GM10266 (cell line): ENCODE data around the gene FBXW11.
"Not testable (repeated sequence)": the region's sequence is repeated elsewhere in the genome, so short reads cannot be mapped to it uniquely, and the experiment has no call there.

Source experiments
- DNase-seq: peaks from one replicate; pipeline ENCODE4 v3.0.0; 2012; ENCODE audit errors: extremely low spot score
- CTCF ChIP-seq: IDR thresholded peaks from 2 replicates; pipeline ENCODE4 v1.5.1; 2012; ENCODE audit warnings: mild to moderate bottlenecking, low read depth; ENCODE audit not compliant: control insufficient read depth, insufficient read depth; ENCODE audit errors: missing control alignments

Gene FBXW11

GRCh38 chr5:171978016-171978415, 28.4 kb downstream of the FBXW11 start:
- DNase-seq: no peak
- TF ChIP-seq CTCF: no peak

DNA sequence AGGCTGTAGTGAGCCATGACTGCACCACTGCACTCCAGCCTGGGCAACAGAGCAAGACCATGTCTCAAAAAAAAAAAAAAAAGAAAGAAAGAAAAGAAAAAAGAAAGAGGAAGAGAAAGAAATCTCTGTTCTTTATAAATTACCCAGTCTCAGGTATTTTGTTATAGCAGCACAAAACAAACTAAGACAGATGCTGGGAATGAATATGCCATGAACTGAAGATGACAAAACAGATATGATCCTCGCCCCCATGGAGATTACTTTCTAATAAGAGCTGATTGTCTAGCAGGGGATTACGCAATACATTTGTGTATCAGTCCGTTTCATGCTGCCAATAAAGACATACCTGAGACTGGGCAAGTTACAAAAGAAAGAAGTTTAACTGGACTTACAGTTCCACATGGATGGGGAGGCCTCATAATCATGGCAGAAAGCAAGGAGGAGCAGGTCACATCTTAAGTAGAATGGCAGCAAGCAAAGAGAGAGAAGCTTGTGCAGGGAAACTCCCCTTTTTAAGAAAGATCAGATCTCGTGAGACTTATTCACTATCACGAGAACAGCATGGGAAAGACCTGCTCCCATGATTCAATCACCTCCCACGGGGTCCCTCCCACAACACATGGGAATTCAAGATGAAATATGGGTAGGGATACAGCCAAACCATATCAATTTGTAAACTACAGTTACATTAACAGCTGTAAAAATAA, 29.0 kb downstream of the FBXW11 start:
- DNase-seq: not testable (repeated sequence)

GRCh38 chr5:171975877-171976667, 30.4 kb downstream of the FBXW11 start:
- no peak for DNase-seq
- TF ChIP-seq CTCF: no peak

- DNase-seq: no peak
- TF ChIP-seq CTCF: no peak
Observed at GRCh38 chr5:171975262-171975876, 31.1 kb downstream of the FBXW11 start.

GRCh38 chr5:171970826-171971225, 35.6 kb downstream of the FBXW11 start:
- DNase-seq: no peak
- no peak for TF ChIP-seq CTCF

DNA sequence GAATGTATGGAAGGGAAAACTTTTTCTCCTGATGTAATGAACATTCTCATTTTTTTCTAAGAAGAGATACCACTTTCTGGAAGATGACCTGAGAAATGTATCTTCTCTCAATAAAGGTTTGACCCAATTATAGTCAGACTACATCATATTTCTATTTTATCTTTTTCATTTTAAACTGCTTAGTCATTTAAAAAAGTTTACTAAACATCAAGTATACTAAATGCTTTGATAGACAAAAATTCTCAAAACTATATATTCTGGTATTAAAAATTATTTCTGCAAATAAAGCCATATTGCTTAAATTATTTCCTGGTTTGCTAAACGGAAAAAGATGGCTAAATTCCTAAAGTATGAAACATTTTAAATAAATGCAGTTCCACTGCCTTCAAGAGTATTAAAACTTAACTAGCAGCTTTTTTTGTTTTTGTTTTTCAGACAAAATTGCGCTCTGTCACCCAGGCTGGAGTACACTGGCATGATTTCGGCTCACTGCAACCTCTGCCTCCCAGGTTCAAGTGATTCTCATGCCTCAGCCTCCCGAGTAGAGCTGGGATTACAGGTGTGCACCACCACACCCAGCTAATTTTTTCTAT, 37.1 kb downstream of the FBXW11 start:
- no peak for DNase-seq
- TF ChIP-seq CTCF: no peak

DNA sequence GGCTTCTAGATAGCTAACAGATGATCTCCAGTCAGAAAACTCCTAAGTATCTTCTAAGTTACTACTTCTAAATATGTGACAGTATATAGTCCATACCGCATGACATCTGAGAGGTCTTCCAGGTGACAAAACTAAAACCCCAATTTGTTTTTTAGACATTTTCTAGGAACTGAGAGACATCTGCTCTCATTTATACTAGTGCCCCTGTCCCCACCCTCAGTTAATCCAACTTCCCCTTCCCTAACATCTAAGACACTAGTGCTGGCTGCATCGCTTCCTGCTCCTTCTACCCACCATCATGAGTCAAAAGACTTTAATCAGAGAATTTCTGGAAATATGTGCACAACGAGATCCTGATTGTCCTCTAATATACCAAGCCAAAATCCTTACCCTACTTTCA, 37.9 kb downstream of the FBXW11 start:
- no peak for TF ChIP-seq CTCF
- no peak for DNase-seq
